WTC11 (cell line): ENCODE data around the gene C10orf88.

Experiments used
- JUN ChIP-seq: sonication (generic); formaldehyde crosslinking; IDR thresholded peaks from 2 replicates; pipeline ENCODE4 v1.8.0; 2023; ENCODE audit warnings: mild to moderate bottlenecking, missing genetic modification reagents
- SMAD4 ChIP-seq: sonication (generic); formaldehyde crosslinking; IDR thresholded peaks from 2 replicates; pipeline ENCODE4 v1.8.0; 2022; ENCODE audit warnings: mild to moderate bottlenecking, missing genetic modification reagents
- TCF7 ChIP-seq: sonication (generic); formaldehyde crosslinking; IDR thresholded peaks from 2 replicates; pipeline ENCODE4 v1.8.0; 2022; ENCODE audit warnings: mild to moderate bottlenecking, low read depth, missing genetic modification reagents, moderate library complexity
- ZNF416 ChIP-seq: fragments of 250-450 bp; sonication (Bioruptor Pico); IDR thresholded peaks from 2 replicates; pipeline ENCODE4 v1.9.0; 2021; ENCODE audit warnings: mild to moderate bottlenecking, inconsistent platforms
- TF ChIP-seq, protein P1 (sequence below): fragments of 200-600 bp; IDR thresholded peaks from 2 replicates; pipeline ENCODE4 v1.8.0; 2022; ENCODE audit warnings: antibody characterized with exemption
- TF ChIP-seq, protein P2 (sequence below): sonication (generic); formaldehyde crosslinking; IDR thresholded peaks from 2 replicates; pipeline ENCODE4 v1.8.1; 2022; ENCODE audit warnings: low read depth, missing genetic modification reagents, borderline replicate concordance

DNA sequence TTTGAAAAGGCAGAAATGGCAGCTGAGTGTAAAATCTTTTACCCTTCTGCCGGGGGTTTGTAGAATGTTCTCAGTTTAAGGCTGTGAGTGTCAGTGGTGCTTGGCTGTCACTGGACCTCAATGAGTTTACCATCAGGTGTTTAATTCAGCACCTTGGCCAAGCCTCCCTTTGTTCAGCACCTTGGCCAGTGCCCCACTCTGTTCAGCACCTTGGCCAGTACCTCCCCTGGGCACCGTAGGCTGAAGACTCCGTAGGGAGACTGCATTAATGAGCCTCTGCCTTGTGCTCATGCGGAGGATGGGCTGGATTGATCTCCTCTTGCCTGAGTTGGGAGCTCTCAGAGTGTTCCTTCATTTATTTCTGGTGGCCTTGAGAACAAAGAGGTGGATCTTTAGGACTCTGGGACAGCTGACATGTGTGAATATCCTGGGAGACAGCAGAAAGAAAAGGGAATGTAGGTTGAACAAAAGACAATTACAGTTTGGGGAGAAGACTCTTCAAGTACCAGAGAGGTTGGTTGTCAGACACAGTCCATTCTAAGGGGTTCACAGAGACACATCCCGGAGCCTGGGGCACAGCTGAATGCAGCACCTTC lies 42.0 kb downstream of the C10orf88 start:
- TF ChIP-seq, protein P1, sequence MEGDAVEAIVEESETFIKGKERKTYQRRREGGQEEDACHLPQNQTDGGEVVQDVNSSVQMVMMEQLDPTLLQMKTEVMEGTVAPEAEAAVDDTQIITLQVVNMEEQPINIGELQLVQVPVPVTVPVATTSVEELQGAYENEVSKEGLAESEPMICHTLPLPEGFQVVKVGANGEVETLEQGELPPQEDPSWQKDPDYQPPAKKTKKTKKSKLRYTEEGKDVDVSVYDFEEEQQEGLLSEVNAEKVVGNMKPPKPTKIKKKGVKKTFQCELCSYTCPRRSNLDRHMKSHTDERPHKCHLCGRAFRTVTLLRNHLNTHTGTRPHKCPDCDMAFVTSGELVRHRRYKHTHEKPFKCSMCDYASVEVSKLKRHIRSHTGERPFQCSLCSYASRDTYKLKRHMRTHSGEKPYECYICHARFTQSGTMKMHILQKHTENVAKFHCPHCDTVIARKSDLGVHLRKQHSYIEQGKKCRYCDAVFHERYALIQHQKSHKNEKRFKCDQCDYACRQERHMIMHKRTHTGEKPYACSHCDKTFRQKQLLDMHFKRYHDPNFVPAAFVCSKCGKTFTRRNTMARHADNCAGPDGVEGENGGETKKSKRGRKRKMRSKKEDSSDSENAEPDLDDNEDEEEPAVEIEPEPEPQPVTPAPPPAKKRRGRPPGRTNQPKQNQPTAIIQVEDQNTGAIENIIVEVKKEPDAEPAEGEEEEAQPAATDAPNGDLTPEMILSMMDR: no peak
- TF ChIP-seq ZNF416: peak; percentile 71; the same call in 1 of the 2 replicates
- TF ChIP-seq TCF7: peak; percentile 99
- TF ChIP-seq, protein P2, sequence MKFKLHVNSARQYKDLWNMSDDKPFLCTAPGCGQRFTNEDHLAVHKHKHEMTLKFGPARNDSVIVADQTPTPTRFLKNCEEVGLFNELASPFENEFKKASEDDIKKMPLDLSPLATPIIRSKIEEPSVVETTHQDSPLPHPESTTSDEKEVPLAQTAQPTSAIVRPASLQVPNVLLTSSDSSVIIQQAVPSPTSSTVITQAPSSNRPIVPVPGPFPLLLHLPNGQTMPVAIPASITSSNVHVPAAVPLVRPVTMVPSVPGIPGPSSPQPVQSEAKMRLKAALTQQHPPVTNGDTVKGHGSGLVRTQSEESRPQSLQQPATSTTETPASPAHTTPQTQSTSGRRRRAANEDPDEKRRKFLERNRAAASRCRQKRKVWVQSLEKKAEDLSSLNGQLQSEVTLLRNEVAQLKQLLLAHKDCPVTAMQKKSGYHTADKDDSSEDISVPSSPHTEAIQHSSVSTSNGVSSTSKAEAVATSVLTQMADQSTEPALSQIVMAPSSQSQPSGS (CRISPR knock-in tag): peak; percentile 97
- TF ChIP-seq JUN (CRISPR knock-in tag): peak; percentile 100
- TF ChIP-seq SMAD4 (CRISPR knock-in tag): peak; percentile 100
